ENCODE measurements around the gene ZNF740. TPM values are rescaled to one million over a fixed set of nuclear protein-coding genes. Genes with fewer than 3 reads are reported as not detected.

The ZNF740 gene
- total and polyA plus RNA-seq, 2 donors (not counting 1 experiment from before 2014, with no cell fraction given) = 35.9 to 117 TPM

DNA sequence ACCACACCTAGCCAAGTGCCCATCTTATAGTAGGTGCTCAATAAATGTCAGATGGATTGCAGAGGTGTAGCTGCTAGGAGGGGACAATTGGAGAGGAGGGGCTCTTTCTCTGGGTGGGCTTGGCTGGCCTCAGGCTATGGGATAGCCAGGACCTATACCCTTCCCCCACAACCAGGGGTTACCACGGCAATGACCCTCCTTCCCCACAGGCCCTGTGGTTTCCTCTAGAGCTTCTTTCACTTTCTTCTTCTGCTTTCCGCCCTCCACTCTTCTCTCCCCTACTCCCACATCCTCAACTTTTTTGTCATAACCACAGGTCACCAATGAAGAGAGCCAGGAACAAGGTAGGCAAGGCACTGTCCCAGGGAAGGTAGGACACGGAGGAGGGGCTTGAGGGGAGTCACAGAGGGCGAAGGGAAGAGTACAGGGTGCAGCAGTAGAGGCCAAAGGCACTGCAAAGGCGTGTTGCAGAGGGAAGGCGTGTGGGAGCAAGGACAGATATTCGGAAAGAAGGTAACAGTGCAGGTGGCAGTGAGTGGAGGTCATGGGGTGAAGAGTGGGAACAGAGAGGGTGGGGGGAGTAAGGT is 28.4 kb downstream of the ZNF740 start:
- ChIA-PET POLR2A (interaction anchor here (0.5 to 4.1 kb wide), 7 partner anchors 9 to 115 kb away, joined by 3 to 21 read pairs (median 6); partner anchors contain the start of genes CSAD, ESPL1 and ZNF740), CTCF (interaction anchor here (1.0 to 17.1 kb wide), 12 partner anchors 3 to 139 kb away, joined by 3 to 721 read pairs (median 90); partner anchors contain the start of genes AAAS, CSAD, ESPL1 and ITGB7)
- H2AFZ ChIP-seq (ENCODE audit: insufficient read depth, low read depth, low read length, poor library complexity, severe bottlenecking) = peak overlapping the region; percentile 83
- Mint-ChIP-seq H3K9me3 (ENCODE audit: insufficient read depth) (no peaks in the 10 kb centered on the region), H3K4me1 (peaks cover 69% of the 10 kb centered on the region), H3K4me3 (peak overlapping the region; percentile 94), H3K27ac (peak overlapping the region; percentile 96), H3K27me3 (no peaks in the 10 kb centered on the region)
- H3K27ac ChIP-seq (ENCODE audit: low read length in 2 of 2) = peak overlapping the region; percentile 73 to 91
- intact Hi-C loops (cut with micrococcal nuclease) = loop anchor here (1.0 kb wide), 1 partner anchor 9 kb away; no protein-coding TSS in a partner anchor
- H3K9ac ChIP-seq (ENCODE audit: low read length) = peak overlapping the region; percentile 88
- H3K36me3 ChIP-seq (replicated peaks in 1 of 2; ENCODE audit: control extremely low read depth in 1 of 2, control insufficient read depth in 1 of 2, extremely low read depth in 1 of 2, insufficient read depth in 2 of 2, low read length in 1 of 2) = peaks cover 0 to 17% of the 10 kb centered on the region in 2 experiments
- H4K20me1 ChIP-seq (ENCODE audit: control insufficient read depth, insufficient read depth, low read length, poor library complexity, severe bottlenecking) = peaks cover 10% of the 10 kb centered on the region
- TF ChIP-seq EZH2 (IDR thresholded peaks at IDR 0.05; ENCODE audit: borderline replicate concordance, insufficient read depth, low read depth, low read length, poor library complexity, severe bottlenecking) = no peak
- TF ChIP-seq CTCF (IDR thresholded peaks at IDR 0.05) = no peak
- H3K4me2 ChIP-seq (replicated peaks; ENCODE audit: low read depth, low read length, poor library complexity, severe bottlenecking) = peak overlapping the region; percentile 98
- peak overlapping the region; percentile 43 to 77 (median 66) for H3K4me3 ChIP-seq (ENCODE audit: control extremely low read depth in 1 of 5, extremely low read depth in 1 of 5, insufficient read depth in 1 of 5, low read depth in 2 of 5, low read length in 4 of 5)
- peak; percentile 56 for ATAC-seq (ENCODE audit: low read depth)
- DNase-seq = peak; percentile 71
- H3K4me1 ChIP-seq (ENCODE audit: control insufficient read depth in 2 of 2, insufficient read depth in 2 of 2, low read length in 2 of 2) = peaks cover 73 to 84% of the 10 kb centered on the region in 2 donors
- 6% methylated on average over 6 of the region's 7 CpGs for WGBS (ENCODE audit: insufficient coverage)
- H3K79me2 ChIP-seq (ENCODE audit: control insufficient read depth, insufficient read depth, low read length) = peaks cover 68% of the 10 kb centered on the region
- H3K27me3 ChIP-seq (replicated peaks in 1 of 4; ENCODE audit: control extremely low read depth in 1 of 4, control insufficient read depth in 3 of 4, insufficient read depth in 4 of 4, low read length in 3 of 4) = no peaks in the 10 kb centered on the region
- H3K9me3 ChIP-seq (ENCODE audit: control extremely low read depth in 1 of 3, control insufficient read depth in 2 of 3, insufficient read depth in 1 of 3, low read length in 2 of 3) = no peaks in the 10 kb centered on the region

DNA sequence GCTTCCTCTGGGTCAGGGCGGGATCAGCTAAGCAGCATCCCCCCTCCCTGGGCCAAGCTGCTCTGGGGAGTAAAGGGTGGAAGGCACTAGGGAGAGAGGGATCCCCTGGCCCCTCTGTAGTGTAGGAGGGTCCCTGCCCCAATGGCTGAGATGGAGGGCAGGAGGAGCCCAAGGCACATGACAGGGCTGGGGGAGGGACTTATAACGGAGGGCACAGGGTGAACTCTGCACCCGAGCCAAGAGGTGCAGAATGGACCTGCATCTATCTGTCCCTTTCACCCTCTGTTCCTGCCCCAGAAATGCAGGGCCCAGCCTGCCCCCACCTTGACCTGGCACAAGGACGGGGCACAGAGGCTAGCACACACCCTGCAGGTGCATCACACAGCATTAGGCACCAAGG is 30.3 kb downstream of the ZNF740 start:
- no peak for DNase-seq
- peak overlapping the region; percentile 28 to 48 for H3K27ac ChIP-seq (ENCODE audit: low read length in 2 of 2)
- intact Hi-C loops (cut with micrococcal nuclease) = no loop called here
- peaks cover 49% of the 10 kb centered on the region for H3K79me2 ChIP-seq (ENCODE audit: control insufficient read depth, insufficient read depth, low read length)
- H3K9ac ChIP-seq (ENCODE audit: low read length) = no peak overlapping the region
- no peak for ATAC-seq (ENCODE audit: low read depth)
- Mint-ChIP-seq H3K9me3 (ENCODE audit: insufficient read depth) (no peaks in the 10 kb centered on the region), H3K27ac (peak overlapping the region; percentile 41), H3K4me1 (peaks cover 69% of the 10 kb centered on the region), H3K27me3 (no peaks in the 10 kb centered on the region), H3K4me3 (peak overlapping the region; percentile 50)
- no peak overlapping the region for H2AFZ ChIP-seq (ENCODE audit: insufficient read depth, low read depth, low read length, poor library complexity, severe bottlenecking)
- H3K9me3 ChIP-seq (ENCODE audit: control extremely low read depth in 1 of 3, control insufficient read depth in 2 of 3, insufficient read depth in 1 of 3, low read length in 2 of 3) = no peaks in the 10 kb centered on the region
- TF ChIP-seq EZH2 (IDR thresholded peaks at IDR 0.05; ENCODE audit: borderline replicate concordance, insufficient read depth, low read depth, low read length, poor library complexity, severe bottlenecking) (no peak), CTCF (IDR thresholded peaks at IDR 0.05) (no peak)
- ChIA-PET POLR2A (interaction anchor here (0.7 to 4.1 kb wide), 3 partner anchors 10 to 65 kb away, joined by 3 to 21 read pairs (median 4); partner anchors contain the start of gene ESPL1), CTCF (interaction anchor here (1.0 to 17.1 kb wide), 16 partner anchors 9 to 134 kb away, joined by 3 to 721 read pairs (median 21); partner anchors contain the start of genes AAAS, CSAD, ESPL1 and ITGB7)
- H3K27me3 ChIP-seq (replicated peaks in 1 of 4; ENCODE audit: control extremely low read depth in 1 of 4, control insufficient read depth in 3 of 4, insufficient read depth in 4 of 4, low read length in 3 of 4) = no peaks in the 10 kb centered on the region
- no peak overlapping the region for H3K4me3 ChIP-seq (ENCODE audit: control extremely low read depth in 1 of 5, extremely low read depth in 1 of 5, insufficient read depth in 1 of 5, low read depth in 2 of 5, low read length in 4 of 5)
- peaks cover 54 to 66% of the 10 kb centered on the region in 2 donors for H3K4me1 ChIP-seq (ENCODE audit: control insufficient read depth in 2 of 2, insufficient read depth in 2 of 2, low read length in 2 of 2)
- no peak overlapping the region for H3K4me2 ChIP-seq (replicated peaks; ENCODE audit: low read depth, low read length, poor library complexity, severe bottlenecking)
- H3K36me3 ChIP-seq (replicated peaks in 1 of 2; ENCODE audit: control extremely low read depth in 1 of 2, control insufficient read depth in 1 of 2, extremely low read depth in 1 of 2, insufficient read depth in 2 of 2, low read length in 1 of 2) = peaks cover 0 to 17% of the 10 kb centered on the region in 2 experiments
- peaks cover 6% of the 10 kb centered on the region for H4K20me1 ChIP-seq (ENCODE audit: control insufficient read depth, insufficient read depth, low read length, poor library complexity, severe bottlenecking)
- 79% methylated on average over 4 of the region's 4 CpGs for WGBS (ENCODE audit: insufficient coverage)

Measured in B cell (primary cell).